Skin of body (tissue), 2 donors: ENCODE measurements around the gene PACSIN2. TPM values are rescaled to one million over a fixed set of nuclear protein-coding genes. Genes with fewer than 3 reads are reported as not detected.

Experiments used
- DNase-seq: peaks from one replicate; lab custom pipeline; 2025; lab: John Stamatoyannopoulos, UW
- total RNA-seq: library from RNA; depleted of rRNA; stranded (reverse); fragments of >200 nt; gene quantifications from one replicate; pipeline ENCODE4 v1.2.3, GENCODE V29; 2014

PACSIN2 gene
- total RNA-seq, 1 donor from 2014 or later = 29.3 TPM

GRCh38 chr22:42821386-42821785, 193.6 kb downstream of the PACSIN2 start:
- DNase-seq = no peak

DNA sequence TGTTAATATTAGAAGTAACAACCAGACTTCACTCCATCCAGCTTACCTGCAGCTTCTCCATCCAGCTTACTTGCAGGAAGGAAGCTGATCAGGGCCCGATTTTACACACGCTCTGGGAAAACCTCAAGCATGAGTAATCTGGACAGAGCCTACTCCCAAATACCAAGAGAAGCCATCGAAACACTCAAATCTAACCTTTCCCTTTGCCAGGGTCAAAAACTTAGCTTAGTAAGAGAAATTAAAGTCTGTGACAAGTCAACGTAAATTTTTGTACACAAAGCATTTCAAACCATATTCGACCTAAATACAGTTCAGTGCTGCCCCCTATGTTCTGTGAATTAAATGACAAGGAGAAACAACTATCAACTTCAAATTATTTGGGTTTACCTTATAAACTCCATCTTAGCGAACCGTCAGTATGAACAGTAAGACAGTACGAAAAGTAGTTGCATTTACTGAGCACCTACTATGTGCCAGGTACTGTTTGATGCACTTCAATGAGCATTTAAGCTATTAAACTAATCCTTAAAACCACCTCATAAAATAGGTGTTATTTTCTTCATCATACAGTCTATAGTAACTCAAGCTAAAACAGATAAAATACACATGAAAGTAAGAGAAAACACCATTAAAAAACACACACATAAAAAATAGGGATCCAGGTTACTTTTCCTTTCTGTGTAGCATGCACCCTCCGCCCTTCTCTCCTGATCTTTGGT, 194.7 kb downstream of the PACSIN2 start:
- no peak for DNase-seq

Other genes with a start within 250 kb of the PACSIN2 start
- 37.7 TPM for gene ARFGAP3, start 157.9 kb downstream of the PACSIN2 start, total RNA-seq
- 4.4 TPM for gene TTLL1, start 74.2 kb upstream of the PACSIN2 start, total RNA-seq
- 3.6 TPM for gene BIK, start 95.6 kb upstream of the PACSIN2 start, total RNA-seq
- gene MCAT, start 128.2 kb upstream of the PACSIN2 start, total RNA-seq = 8.7 TPM
- 111 TPM for gene TSPO, start 136.4 kb upstream of the PACSIN2 start, total RNA-seq
- 17.2 TPM for gene TTLL12, start 172.0 kb upstream of the PACSIN2 start, total RNA-seq